ENCODE measurements around the gene NFKBIZ.

GRCh38 chr3:101827211-101828174, 21.8 kb upstream of the NFKBIZ start:
- TF ChIP-seq RAD21 (CRISPR knock-in tag; conservative IDR thresholded peaks at IDR 0.05 in 1 of 2, IDR thresholded peaks at IDR 0.05 in 1 of 2) (no peak), SMC3 (conservative IDR thresholded peaks at IDR 0.05; ENCODE audit: insufficient read depth, low read depth, low read length) (no peak), POLR2AphosphoS5 (IDR thresholded peaks at IDR 0.05; ENCODE audit: control insufficient read depth, insufficient read depth, low read depth, low read length) (no peak), CTCF (IDR thresholded peaks at IDR 0.05 in 2 of 3, conservative IDR thresholded peaks at IDR 0.05 in 1 of 3; ENCODE audit: insufficient read depth in 2 of 3, low read depth in 1 of 3, low read length in 3 of 3) (no peak), CBFB (CRISPR knock-in tag; IDR thresholded peaks at IDR 0.05) (no peak), POLR2A (conservative IDR thresholded peaks at IDR 0.05) (no peak; the same call in 1 of the 2 replicates), E2F1 (CRISPR knock-in tag; IDR thresholded peaks at IDR 0.05) (no peak), NR2C1 (IDR thresholded peaks at IDR 0.05) (no peak), NR2C1 (tag; IDR thresholded peaks at IDR 0.05) (no peak)
- TF ChIP-seq, protein P1, sequence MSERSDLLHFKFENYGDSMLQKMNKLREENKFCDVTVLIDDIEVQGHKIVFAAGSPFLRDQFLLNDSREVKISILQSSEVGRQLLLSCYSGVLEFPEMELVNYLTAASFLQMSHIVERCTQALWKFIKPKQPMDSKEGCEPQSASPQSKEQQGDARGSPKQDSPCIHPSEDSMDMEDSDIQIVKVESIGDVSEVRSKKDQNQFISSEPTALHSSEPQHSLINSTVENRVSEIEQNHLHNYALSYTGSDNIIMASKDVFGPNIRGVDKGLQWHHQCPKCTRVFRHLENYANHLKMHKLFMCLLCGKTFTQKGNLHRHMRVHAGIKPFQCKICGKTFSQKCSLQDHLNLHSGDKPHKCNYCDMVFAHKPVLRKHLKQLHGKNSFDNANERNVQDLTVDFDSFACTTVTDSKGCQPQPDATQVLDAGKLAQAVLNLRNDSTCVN (CRISPR knock-in tag; IDR thresholded peaks at IDR 0.05) = no peak
